ENCODE results near the gene TMEM273.

Gene TMEM273

GRCh38 chr10:49225218-49225876, 37.2 kb upstream of the TMEM273 start:
- ATAC-seq, result no peak
- no peak for TF ChIP-seq OSR1 (CRISPR knock-in tag; IDR thresholded peaks at IDR 0.05)
- no peak for TF ChIP-seq TSHZ2 (CRISPR knock-in tag; IDR thresholded peaks at IDR 0.05)
- no peak for TF ChIP-seq CSDC2 (CRISPR knock-in tag; IDR thresholded peaks at IDR 0.05)
- no peak for TF ChIP-seq ISL1 (CRISPR knock-in tag; IDR thresholded peaks at IDR 0.05)
- TF ChIP-seq ZFP30 (CRISPR knock-in tag; IDR thresholded peaks at IDR 0.05), result no peak
- no peak for TF ChIP-seq ZC3H10 (CRISPR knock-in tag; IDR thresholded peaks at IDR 0.05)
- TF ChIP-seq, protein P1, sequence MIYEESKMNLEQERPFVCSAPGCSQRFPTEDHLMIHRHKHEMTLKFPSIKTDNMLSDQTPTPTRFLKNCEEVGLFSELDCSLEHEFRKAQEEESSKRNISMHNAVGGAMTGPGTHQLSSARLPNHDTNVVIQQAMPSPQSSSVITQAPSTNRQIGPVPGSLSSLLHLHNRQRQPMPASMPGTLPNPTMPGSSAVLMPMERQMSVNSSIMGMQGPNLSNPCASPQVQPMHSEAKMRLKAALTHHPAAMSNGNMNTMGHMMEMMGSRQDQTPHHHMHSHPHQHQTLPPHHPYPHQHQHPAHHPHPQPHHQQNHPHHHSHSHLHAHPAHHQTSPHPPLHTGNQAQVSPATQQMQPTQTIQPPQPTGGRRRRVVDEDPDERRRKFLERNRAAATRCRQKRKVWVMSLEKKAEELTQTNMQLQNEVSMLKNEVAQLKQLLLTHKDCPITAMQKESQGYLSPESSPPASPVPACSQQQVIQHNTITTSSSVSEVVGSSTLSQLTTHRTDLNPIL (CRISPR knock-in tag; IDR thresholded peaks at IDR 0.05; ENCODE audit: low read depth), result no peak
- TF ChIP-seq SNAI2 (CRISPR knock-in tag; IDR thresholded peaks at IDR 0.05), result no peak
- TF ChIP-seq ARNTL (CRISPR knock-in tag; IDR thresholded peaks at IDR 0.05; ENCODE audit: borderline replicate concordance, low read depth), result no peak
- TF ChIP-seq, protein P2, sequence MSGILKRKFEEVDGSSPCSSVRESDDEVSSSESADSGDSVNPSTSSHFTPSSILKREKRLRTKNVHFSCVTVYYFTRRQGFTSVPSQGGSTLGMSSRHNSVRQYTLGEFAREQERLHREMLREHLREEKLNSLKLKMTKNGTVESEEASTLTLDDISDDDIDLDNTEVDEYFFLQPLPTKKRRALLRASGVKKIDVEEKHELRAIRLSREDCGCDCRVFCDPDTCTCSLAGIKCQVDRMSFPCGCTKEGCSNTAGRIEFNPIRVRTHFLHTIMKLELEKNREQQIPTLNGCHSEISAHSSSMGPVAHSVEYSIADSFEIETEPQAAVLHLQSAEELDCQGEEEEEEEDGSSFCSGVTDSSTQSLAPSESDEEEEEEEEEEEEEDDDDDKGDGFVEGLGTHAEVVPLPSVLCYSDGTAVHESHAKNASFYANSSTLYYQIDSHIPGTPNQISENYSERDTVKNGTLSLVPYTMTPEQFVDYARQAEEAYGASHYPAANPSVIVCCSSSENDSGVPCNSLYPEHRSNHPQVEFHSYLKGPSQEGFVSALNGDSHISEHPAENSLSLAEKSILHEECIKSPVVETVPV (CRISPR knock-in tag; IDR thresholded peaks at IDR 0.05), result no peak
- TF ChIP-seq RARB (CRISPR knock-in tag; IDR thresholded peaks at IDR 0.05), result no peak
- no peak for TF ChIP-seq ESRRG (CRISPR knock-in tag; IDR thresholded peaks at IDR 0.05)
- no peak for TF ChIP-seq ZNF8 (CRISPR knock-in tag; IDR thresholded peaks at IDR 0.05)
- TF ChIP-seq ZNF70 (CRISPR knock-in tag; IDR thresholded peaks at IDR 0.05), result no peak
- TF ChIP-seq TOX (CRISPR knock-in tag; IDR thresholded peaks at IDR 0.05; ENCODE audit: borderline replicate concordance), result no peak
- no peak for TF ChIP-seq GLIS3 (CRISPR knock-in tag; IDR thresholded peaks at IDR 0.05)

GRCh38 chr10:49223205-49223604, 35.0 kb upstream of the TMEM273 start:
- no peak for TF ChIP-seq ZNF70 (CRISPR knock-in tag; IDR thresholded peaks at IDR 0.05)
- TF ChIP-seq ZFP30 (CRISPR knock-in tag; IDR thresholded peaks at IDR 0.05), result no peak
- TF ChIP-seq RARB (CRISPR knock-in tag; IDR thresholded peaks at IDR 0.05), result no peak
- no peak for TF ChIP-seq ZNF8 (CRISPR knock-in tag; IDR thresholded peaks at IDR 0.05)
- TF ChIP-seq BACH2 (CRISPR knock-in tag; IDR thresholded peaks at IDR 0.05; ENCODE audit: borderline replicate concordance), result no peak
- TF ChIP-seq, protein P1 (CRISPR knock-in tag; IDR thresholded peaks at IDR 0.05; ENCODE audit: low read depth), result no peak
- TF ChIP-seq ESRRG (CRISPR knock-in tag; IDR thresholded peaks at IDR 0.05), result no peak
- no peak for TF ChIP-seq ARNTL (CRISPR knock-in tag; IDR thresholded peaks at IDR 0.05; ENCODE audit: borderline replicate concordance, low read depth)
- TF ChIP-seq GLIS3 (CRISPR knock-in tag; IDR thresholded peaks at IDR 0.05), result no peak
- TF ChIP-seq PPARA (CRISPR knock-in tag; IDR thresholded peaks at IDR 0.05; ENCODE audit: borderline replicate concordance), result no peak
- TF ChIP-seq, protein P3, sequence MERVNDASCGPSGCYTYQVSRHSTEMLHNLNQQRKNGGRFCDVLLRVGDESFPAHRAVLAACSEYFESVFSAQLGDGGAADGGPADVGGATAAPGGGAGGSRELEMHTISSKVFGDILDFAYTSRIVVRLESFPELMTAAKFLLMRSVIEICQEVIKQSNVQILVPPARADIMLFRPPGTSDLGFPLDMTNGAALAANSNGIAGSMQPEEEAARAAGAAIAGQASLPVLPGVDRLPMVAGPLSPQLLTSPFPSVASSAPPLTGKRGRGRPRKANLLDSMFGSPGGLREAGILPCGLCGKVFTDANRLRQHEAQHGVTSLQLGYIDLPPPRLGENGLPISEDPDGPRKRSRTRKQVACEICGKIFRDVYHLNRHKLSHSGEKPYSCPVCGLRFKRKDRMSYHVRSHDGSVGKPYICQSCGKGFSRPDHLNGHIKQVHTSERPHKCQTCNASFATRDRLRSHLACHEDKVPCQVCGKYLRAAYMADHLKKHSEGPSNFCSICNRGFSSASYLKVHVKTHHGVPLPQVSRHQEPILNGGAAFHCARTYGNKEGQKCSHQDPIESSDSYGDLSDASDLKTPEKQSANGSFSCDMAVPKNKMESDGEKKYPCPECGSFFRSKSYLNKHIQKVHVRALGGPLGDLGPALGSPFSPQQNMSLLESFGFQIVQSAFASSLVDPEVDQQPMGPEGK (CRISPR knock-in tag; IDR thresholded peaks at IDR 0.05; ENCODE audit: borderline replicate concordance), result no peak
- no peak for TF ChIP-seq SNAI2 (CRISPR knock-in tag; IDR thresholded peaks at IDR 0.05)
- TF ChIP-seq ISL1 (CRISPR knock-in tag; IDR thresholded peaks at IDR 0.05), result no peak
- no peak for TF ChIP-seq OSR1 (CRISPR knock-in tag; IDR thresholded peaks at IDR 0.05)
- no peak for TF ChIP-seq POU6F1 (CRISPR knock-in tag; IDR thresholded peaks at IDR 0.05; ENCODE audit: borderline replicate concordance, low read depth)
- no peak for TF ChIP-seq CSDC2 (CRISPR knock-in tag; IDR thresholded peaks at IDR 0.05)
- TF ChIP-seq ZFP3 (CRISPR knock-in tag; IDR thresholded peaks at IDR 0.05), result no peak
- no peak for TF ChIP-seq TCF4 (CRISPR knock-in tag; IDR thresholded peaks at IDR 0.05; ENCODE audit: borderline replicate concordance)
- TF ChIP-seq TOX (CRISPR knock-in tag; IDR thresholded peaks at IDR 0.05; ENCODE audit: borderline replicate concordance), result no peak
- TF ChIP-seq, protein P2 (CRISPR knock-in tag; IDR thresholded peaks at IDR 0.05), result no peak
- ATAC-seq, result no peak

Data from SK-N-SH treated with all-trans-retinoic acid at 6 μM for 48 hours (cell line).